Neural progenitor cell (in vitro differentiated cells): Measurements from ENCODE around the gene HCK.

ENCODE experiments used
- CTCF ChIP-seq: fragments of 200-600 bp; sonication (generic); IDR thresholded peaks from 2 replicates; pipeline ENCODE4 v1.5.1; 2017; ENCODE audit warnings: antibody characterized with exemption, mild to moderate bottlenecking
- EZH2 ChIP-seq: fragments of 200-600 bp; sonication (generic); IDR thresholded peaks from 2 replicates; pipeline ENCODE4 v1.6.1; 2017; ENCODE audit warnings: antibody characterized with exemption, mild to moderate bottlenecking, moderate library complexity

GRCh38 chr20:32089637-32090362 lies 37.8 kb downstream of the HCK start:
- TF ChIP-seq CTCF (no peak), EZH2 (no peak)
